K562 (cell line): Measurements from ENCODE around the gene CD74. TPM values are rescaled to one million over a fixed set of nuclear protein-coding genes. Genes with fewer than 3 reads are reported as not detected.
A peak's percentile ranks its signal among the peaks of the same experiment; 100 is the strongest.

Experiments
- MAFK ChIP-seq: IDR thresholded peaks from 2 replicates; pipeline ENCODE4 v1.6.1; 2011; ENCODE audit warnings: low read length, improper control_type of control experiment
- NR2C1 ChIP-seq, 2 experiments: fragments of 450-650 bp; IDR thresholded peaks; 2 replicates each; pipeline ENCODE4 v1.6.1; 2017; ENCODE audit warnings: mild to moderate bottlenecking in 2 of 2, antibody characterized with exemption in 1 of 2, inconsistent platforms in 1 of 2, missing compliant biosample characterization in 1 of 2, missing genetic modification characterization in 1 of 2
- RNF219 ChIP-seq: fragments of 250-450 bp; sonication (Bioruptor Pico); IDR thresholded peaks from 2 replicates; pipeline ENCODE4 v1.5.0; 2022; ENCODE audit warnings: mild to moderate bottlenecking
- TBL1XR1 ChIP-seq, 2 experiments: IDR thresholded peaks; 2 replicates each; pipeline ENCODE4 v1.6.1; 2012; ENCODE audit warnings: improper control_type of control experiment in 2 of 2, low read length in 2 of 2, mild to moderate bottlenecking in 1 of 2
- TFE3 ChIP-seq: fragments of 450-650 bp; formaldehyde crosslinking; IDR thresholded peaks from 2 replicates; pipeline ENCODE4 v1.4.0; 2020; ENCODE audit warnings: mild to moderate bottlenecking, mixed read lengths
- ZBTB7A ChIP-seq: IDR thresholded peaks from 2 replicates; pipeline ENCODE4 v1.6.1; 2011; ENCODE audit warnings: low read depth, mild to moderate bottlenecking, low read length, moderate library complexity, borderline replicate concordance; ENCODE audit not compliant: control insufficient read depth
- ZFP1 ChIP-seq: fragments of 450-650 bp; formaldehyde crosslinking; IDR thresholded peaks from 2 replicates; pipeline ENCODE4 v1.4.0; 2020; ENCODE audit warnings: mild to moderate bottlenecking, mixed read lengths
- ZNF444 ChIP-seq: fragments of 250-450 bp; sonication (Bioruptor Pico); IDR thresholded peaks from 2 replicates; pipeline ENCODE4 v1.4.0; 2020; ENCODE audit warnings: mild to moderate bottlenecking, moderate library complexity
- polyA plus RNA-seq, 8 experiments: library from polyadenylated mRNA; depleted of rRNA in 4 of 8; stranded (reverse) in 5 of 8; unstranded in 3 of 8; fragments of >200 nt; fragmentation: Nextera tagmentation in 2 of 8; fragmentation: Illumina TruSeq in 1 of 8; extraction: Ambion mirVana in 2 of 8; extraction: Trizol in 1 of 8; gene quantifications; 2 replicates each; pipeline versions ENCODE4 v1.2.1 to v1.2.3, GENCODE V29; 2011 to 2014; ENCODE audit warnings: inconsistent platforms in 1 of 8, missing spikeins in 1 of 8
- total RNA-seq, 7 experiments: library from RNA; depleted of rRNA in 6 of 7; stranded (reverse); fragments of >200 nt in 6 of 7; fragmentation: Illumina TruSeq in 2 of 7; extraction: Trizol in 2 of 7; gene quantifications; 2 replicates each; pipeline versions ENCODE4 v1.2.1 to v1.2.3, GENCODE V29; 2011 to 2021; ENCODE audit warnings: low replicate concordance in 1 of 7

Gene CD74
- total and polyA plus RNA-seq, 9 of the 15 experiments (the other 6 are each of a cell fraction or from before 2014, with no cell fraction given), result 0.07 to 4.8 (median 0.32) TPM

- TF ChIP-seq TFE3, result peak; percentile 25; the same call in 1 of the 2 replicates
- TF ChIP-seq ZNF444 (CRISPR knock-in tag), result no peak
- no peak for TF ChIP-seq TBL1XR1 (IDR thresholded peaks at IDR 0.05; ENCODE audit: low read length in 2 of 2)
- TF ChIP-seq MAFK, result no peak
- no peak for TF ChIP-seq RNF219 (CRISPR knock-in tag)
- peak; percentile 93 for TF ChIP-seq NR2C1 (IDR thresholded peaks at IDR 0.05)
- TF ChIP-seq NR2C1 (tag; IDR thresholded peaks at IDR 0.05), result peak; percentile 96
- TF ChIP-seq ZFP1 (CRISPR knock-in tag), result no peak
- peak; percentile 95 for TF ChIP-seq ZBTB7A
- TF ChIP-seq, all 486 proteins: peak for 109
Measured at GRCh38 chr5:150357326-150358260, 55.1 kb downstream of the CD74 start, which contains the start of gene TCOF1 (continued).
